ENCODE measurements around the gene SCN1B. TPM values are rescaled to one million over a fixed set of nuclear protein-coding genes. Genes with fewer than 3 reads are reported as not detected.

The SCN1B gene
- total and polyA plus RNA-seq, 9 donors: 0.83 to 13.9 (median 5.7) TPM

DNA sequence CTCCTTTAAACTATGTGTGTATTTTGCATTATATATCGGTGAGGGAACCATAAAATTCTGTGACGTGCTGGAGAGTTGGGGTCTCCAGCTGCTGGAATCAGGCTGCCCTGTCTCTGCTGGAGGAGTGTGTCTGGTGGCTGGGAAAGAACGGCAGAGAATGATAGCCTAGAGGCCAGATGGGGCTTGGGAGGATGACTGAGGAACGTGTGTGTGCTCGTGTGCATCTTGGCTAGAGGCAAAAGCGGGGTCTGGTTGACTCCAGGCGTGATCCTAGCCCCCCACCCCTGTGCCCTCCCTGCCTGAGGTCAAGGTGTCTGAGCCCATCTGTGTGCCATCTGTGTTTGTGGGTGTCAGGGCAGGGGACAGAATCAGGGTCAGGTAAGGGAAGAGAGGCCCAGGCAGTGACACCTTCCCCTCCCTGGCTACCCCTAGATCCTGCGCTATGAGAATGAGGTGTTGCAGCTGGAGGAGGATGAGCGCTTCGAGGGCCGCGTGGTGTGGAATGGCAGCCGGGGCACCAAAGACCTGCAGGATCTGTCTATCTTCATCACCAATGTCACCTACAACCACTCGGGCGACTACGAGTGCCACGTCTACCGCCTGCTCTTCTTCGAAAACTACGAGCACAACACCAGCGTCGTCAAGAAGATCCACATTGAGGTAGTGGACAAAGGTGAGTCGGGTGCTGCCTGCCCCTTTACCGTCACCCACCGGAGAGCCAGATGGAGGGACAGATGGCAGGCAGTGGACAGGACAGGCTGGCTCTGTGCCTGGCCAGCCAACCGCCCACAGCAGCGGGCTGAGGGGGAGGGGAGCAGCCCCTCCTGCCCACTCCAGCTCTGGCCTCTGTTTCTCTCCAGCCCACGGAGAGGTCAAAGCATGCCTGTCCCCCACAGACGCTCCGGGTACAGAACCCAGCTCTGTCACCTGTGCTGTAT is 3.1 kb downstream of the SCN1B start:
- TF ChIP-seq EP300 (IDR thresholded peaks at IDR 0.05) (no peak), POLR2A (IDR thresholded peaks at IDR 0.05) (no peak)
- TF ChIP-seq, protein P1, sequence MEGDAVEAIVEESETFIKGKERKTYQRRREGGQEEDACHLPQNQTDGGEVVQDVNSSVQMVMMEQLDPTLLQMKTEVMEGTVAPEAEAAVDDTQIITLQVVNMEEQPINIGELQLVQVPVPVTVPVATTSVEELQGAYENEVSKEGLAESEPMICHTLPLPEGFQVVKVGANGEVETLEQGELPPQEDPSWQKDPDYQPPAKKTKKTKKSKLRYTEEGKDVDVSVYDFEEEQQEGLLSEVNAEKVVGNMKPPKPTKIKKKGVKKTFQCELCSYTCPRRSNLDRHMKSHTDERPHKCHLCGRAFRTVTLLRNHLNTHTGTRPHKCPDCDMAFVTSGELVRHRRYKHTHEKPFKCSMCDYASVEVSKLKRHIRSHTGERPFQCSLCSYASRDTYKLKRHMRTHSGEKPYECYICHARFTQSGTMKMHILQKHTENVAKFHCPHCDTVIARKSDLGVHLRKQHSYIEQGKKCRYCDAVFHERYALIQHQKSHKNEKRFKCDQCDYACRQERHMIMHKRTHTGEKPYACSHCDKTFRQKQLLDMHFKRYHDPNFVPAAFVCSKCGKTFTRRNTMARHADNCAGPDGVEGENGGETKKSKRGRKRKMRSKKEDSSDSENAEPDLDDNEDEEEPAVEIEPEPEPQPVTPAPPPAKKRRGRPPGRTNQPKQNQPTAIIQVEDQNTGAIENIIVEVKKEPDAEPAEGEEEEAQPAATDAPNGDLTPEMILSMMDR (IDR thresholded peaks at IDR 0.05): no peak
- peaks cover 1% of the 10 kb centered on the region for H3K4me1 ChIP-seq (ENCODE audit: insufficient read depth)
- H3K27ac ChIP-seq: no peak overlapping the region
- H3K27me3 ChIP-seq: no peaks in the 10 kb centered on the region
- H3K4me3 ChIP-seq: no peak overlapping the region
- H3K9me3 ChIP-seq: no peaks in the 10 kb centered on the region
- H3K36me3 ChIP-seq: no peaks in the 10 kb centered on the region
- 87 to 93% (median 91%) methylated on average over 30 of the region's 30 CpGs for WGBS, 3 donors
- DNase-seq: peak in 1 of 5 donors; percentile 21
- intact Hi-C loops (cut with DNase I): no loop called here

DNA sequence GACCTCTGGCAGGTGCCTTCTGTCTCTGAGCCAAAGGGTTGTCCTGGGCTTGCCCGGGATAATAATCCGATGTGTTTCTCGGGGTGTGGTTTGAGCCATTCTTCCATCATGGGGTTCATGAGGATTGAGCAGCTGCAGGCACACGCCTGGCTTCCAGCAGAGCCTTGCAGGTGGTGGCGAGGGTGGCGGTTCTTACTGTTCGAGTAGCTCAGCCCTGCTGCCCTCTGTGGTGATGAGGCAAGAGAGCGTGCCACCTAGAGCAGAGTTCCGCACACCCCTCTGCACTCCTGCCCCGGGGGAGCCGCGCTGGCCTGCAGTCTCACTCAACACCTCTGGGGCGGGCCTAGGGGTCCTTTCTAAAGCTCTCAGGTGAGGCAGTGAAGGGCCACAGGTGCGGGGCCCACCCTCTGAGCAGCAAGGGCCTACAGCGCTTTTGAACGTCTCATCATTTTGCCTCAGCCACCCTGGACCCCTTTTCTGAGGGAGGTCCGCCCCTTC is 3.8 kb downstream of the SCN1B start:
- Histone ChIP-seq H3K27me3 (no peaks in the 10 kb centered on the region), H3K36me3 (no peaks in the 10 kb centered on the region)
- intact Hi-C loops (cut with DNase I): no loop called here

DNA sequence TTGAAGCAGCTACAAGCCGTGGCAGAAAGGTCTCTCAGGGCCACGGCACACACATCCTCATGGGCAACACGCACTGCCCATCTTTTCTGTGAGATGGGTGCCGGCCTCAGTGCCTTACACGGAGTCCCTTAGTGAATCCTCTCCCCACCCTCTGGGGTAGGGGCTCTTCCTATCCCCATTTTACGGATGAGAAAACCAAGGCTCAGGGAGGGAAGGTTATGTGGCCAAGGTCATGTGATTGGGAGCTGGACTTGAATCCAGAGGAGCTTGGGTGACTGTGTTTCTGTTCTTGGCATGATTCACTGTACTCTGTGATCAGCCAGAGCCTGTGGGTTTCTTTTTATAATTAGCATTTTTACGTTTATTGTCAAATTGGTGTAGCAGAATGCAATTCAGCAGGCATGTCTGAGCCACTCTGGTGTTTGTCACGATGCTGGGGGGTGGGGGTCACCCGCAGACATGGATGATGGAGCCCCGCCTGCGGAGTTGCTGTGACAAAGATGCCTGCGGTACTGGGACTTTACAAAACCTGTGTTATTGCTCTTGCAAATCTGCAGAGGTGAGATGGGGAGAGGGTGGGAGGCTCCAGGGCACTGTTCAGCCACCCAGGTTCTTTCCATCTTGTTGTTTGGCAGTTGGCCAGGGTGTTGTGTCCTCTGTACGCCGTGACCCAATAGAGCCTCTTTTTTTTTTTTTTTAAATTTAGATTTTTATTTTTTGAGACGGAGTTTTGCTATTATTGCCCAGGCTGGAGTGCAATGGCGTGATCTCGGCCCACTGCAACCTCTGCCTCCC is 4.5 kb downstream of the SCN1B start:
- no peaks in the 10 kb centered on the region for H3K27me3 ChIP-seq
- DNase-seq: peak in 1 of 5 donors; percentile 19
- no peak overlapping the region for H3K27ac ChIP-seq
- H3K4me1 ChIP-seq (ENCODE audit: insufficient read depth): peaks cover 1% of the 10 kb centered on the region
- 77 to 87% (median 84%) methylated on average over 17 of the region's 17 CpGs for WGBS, 3 donors
- intact Hi-C loops (cut with DNase I): no loop called here
- TF ChIP-seq POLR2A (IDR thresholded peaks at IDR 0.05): no peak
- no peak for TF ChIP-seq EP300 (IDR thresholded peaks at IDR 0.05)
- TF ChIP-seq, protein P1 (IDR thresholded peaks at IDR 0.05): no peak
- no peak overlapping the region for H3K4me3 ChIP-seq
- H3K36me3 ChIP-seq: no peaks in the 10 kb centered on the region
- H3K9me3 ChIP-seq: no peaks in the 10 kb centered on the region

More for the DNA sequence above, 3.8 kb downstream of the SCN1B start:
- TF ChIP-seq, protein P1 (IDR thresholded peaks at IDR 0.05): no peak
- TF ChIP-seq EP300 (IDR thresholded peaks at IDR 0.05) (no peak), POLR2A (IDR thresholded peaks at IDR 0.05) (no peak)
- DNase-seq: peak in 1 of 5 donors; percentile 16
- WGBS, 3 donors: 92 to 97% (median 93%) methylated on average over 17 of the region's 17 CpGs
- H3K9me3 ChIP-seq: no peaks in the 10 kb centered on the region
- H3K27ac ChIP-seq: no peak overlapping the region
- peaks cover 1% of the 10 kb centered on the region for H3K4me1 ChIP-seq (ENCODE audit: insufficient read depth)
- no peak overlapping the region for H3K4me3 ChIP-seq
